Measurements from ENCODE around the gene F7. TPM values are rescaled to one million over a fixed set of nuclear protein-coding genes. Genes with fewer than 3 reads are reported as not detected.

Gene F7
- total and polyA plus RNA-seq, 2 donors (not counting 1 experiment from before 2014, with no cell fraction given) = not detected

- CTCF ChIA-PET = no interaction called here
Measured at GRCh38 chr13:113147206-113147605, 41.6 kb downstream of the F7 start.

DNA sequence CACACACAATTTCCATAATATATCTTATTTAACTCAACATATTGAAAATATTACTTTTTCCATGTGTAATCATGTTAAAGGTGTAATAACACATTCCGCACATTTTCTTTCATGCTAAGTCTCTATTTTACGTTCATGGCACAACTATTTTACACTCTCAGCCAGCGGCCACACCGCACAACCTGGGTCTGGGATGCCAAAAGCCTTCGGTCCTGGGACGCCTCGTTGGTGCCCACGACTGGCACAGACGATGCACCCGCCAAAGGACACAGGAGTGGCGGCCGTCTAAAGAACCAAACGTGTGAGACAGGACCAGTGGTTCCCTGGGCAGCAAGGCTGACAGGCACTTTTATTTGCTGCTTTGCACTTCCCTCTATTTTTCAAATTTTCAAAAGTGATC is 42.8 kb downstream of the F7 start:
- no peak overlapping the region for H3K4me3 ChIP-seq (ENCODE audit: control extremely low read depth in 1 of 5, extremely low read depth in 1 of 5, insufficient read depth in 1 of 5, low read depth in 2 of 5, low read length in 4 of 5)
- H3K79me2 ChIP-seq (ENCODE audit: control insufficient read depth, insufficient read depth, low read length) = no peaks in the 10 kb centered on the region
- no peak overlapping the region for H3K9ac ChIP-seq (ENCODE audit: low read length)
- no peaks in the 10 kb centered on the region for H3K9me3 Mint-ChIP-seq (ENCODE audit: insufficient read depth)
- peaks cover 19% of the 10 kb centered on the region for H3K27me3 Mint-ChIP-seq
- H3K27ac Mint-ChIP-seq = no peak overlapping the region
- H4K20me1 ChIP-seq (ENCODE audit: control insufficient read depth, insufficient read depth, low read length, poor library complexity, severe bottlenecking) = no peaks in the 10 kb centered on the region
- intact Hi-C loops (cut with micrococcal nuclease) = no loop called here
- ATAC-seq (ENCODE audit: low read depth) (no peak), DNase-seq (no peak)
- no peaks in the 10 kb centered on the region for H3K36me3 ChIP-seq (replicated peaks in 1 of 2; ENCODE audit: control extremely low read depth in 1 of 2, control insufficient read depth in 1 of 2, extremely low read depth in 1 of 2, insufficient read depth in 2 of 2, low read length in 1 of 2)
- no peak overlapping the region for H3K4me3 Mint-ChIP-seq
- no peak overlapping the region for H3K4me2 ChIP-seq (replicated peaks; ENCODE audit: low read depth, low read length, poor library complexity, severe bottlenecking)
- CTCF ChIA-PET = no interaction called here
- H3K4me1 Mint-ChIP-seq = peaks cover 12% of the 10 kb centered on the region
- H3K9me3 ChIP-seq (ENCODE audit: control extremely low read depth in 1 of 3, control insufficient read depth in 2 of 3, insufficient read depth in 1 of 3, low read length in 2 of 3) = peaks cover 0 to 14% (median 0%) of the 10 kb centered on the region in 3 donors
- POLR2A ChIA-PET = no interaction called here
- no peak overlapping the region for H2AFZ ChIP-seq (ENCODE audit: insufficient read depth, low read depth, low read length, poor library complexity, severe bottlenecking)
- TF ChIP-seq CTCF (IDR thresholded peaks at IDR 0.05) (no peak), EZH2 (IDR thresholded peaks at IDR 0.05; ENCODE audit: borderline replicate concordance, insufficient read depth, low read depth, low read length, poor library complexity, severe bottlenecking) (no peak)
- H3K27ac ChIP-seq (ENCODE audit: low read length in 2 of 2) = no peak overlapping the region
- H3K4me1 ChIP-seq (ENCODE audit: control insufficient read depth in 2 of 2, insufficient read depth in 2 of 2, low read length in 2 of 2) = peaks cover 17 to 20% of the 10 kb centered on the region in 2 donors
- H3K27me3 ChIP-seq (replicated peaks in 1 of 4; ENCODE audit: control extremely low read depth in 1 of 4, control insufficient read depth in 3 of 4, insufficient read depth in 4 of 4, low read length in 3 of 4) = peaks cover 0 to 38% (median 11%) of the 10 kb centered on the region in 4 experiments
- WGBS (ENCODE audit: insufficient coverage) = 98% methylated on average over 12 of the region's 13 CpGs

More at GRCh38 chr13:113147206-113147605, 41.6 kb downstream of the F7 start:
- no peak overlapping the region for H3K4me3 ChIP-seq (ENCODE audit: control extremely low read depth in 1 of 5, extremely low read depth in 1 of 5, insufficient read depth in 1 of 5, low read depth in 2 of 5, low read length in 4 of 5)
- H3K4me1 Mint-ChIP-seq = peaks cover 2% of the 10 kb centered on the region
- H3K27ac Mint-ChIP-seq = no peak overlapping the region
- peaks cover 5 to 8% of the 10 kb centered on the region in 2 donors for H3K4me1 ChIP-seq (ENCODE audit: control insufficient read depth in 2 of 2, insufficient read depth in 2 of 2, low read length in 2 of 2)
- DNase-seq (no peak), ATAC-seq (ENCODE audit: low read depth) (no peak)
- peaks cover 0 to 28% (median 8%) of the 10 kb centered on the region in 4 experiments for H3K27me3 ChIP-seq (replicated peaks in 1 of 4; ENCODE audit: control extremely low read depth in 1 of 4, control insufficient read depth in 3 of 4, insufficient read depth in 4 of 4, low read length in 3 of 4)
- H3K27me3 Mint-ChIP-seq = peaks cover 22% of the 10 kb centered on the region
- H3K9me3 Mint-ChIP-seq (ENCODE audit: insufficient read depth) = no peaks in the 10 kb centered on the region
- no peaks in the 10 kb centered on the region for H4K20me1 ChIP-seq (ENCODE audit: control insufficient read depth, insufficient read depth, low read length, poor library complexity, severe bottlenecking)
- H3K9ac ChIP-seq (ENCODE audit: low read length) = no peak overlapping the region
- no peak overlapping the region for H3K27ac ChIP-seq (ENCODE audit: low read length in 2 of 2)
- no peaks in the 10 kb centered on the region for H3K79me2 ChIP-seq (ENCODE audit: control insufficient read depth, insufficient read depth, low read length)
- POLR2A ChIA-PET = no interaction called here
- H3K4me3 Mint-ChIP-seq = no peak overlapping the region
- WGBS (ENCODE audit: insufficient coverage) = 83% methylated on average over 4 of the region's 8 CpGs
- intact Hi-C loops (cut with micrococcal nuclease) = no loop called here
- no peaks in the 10 kb centered on the region for H3K36me3 ChIP-seq (replicated peaks in 1 of 2; ENCODE audit: control extremely low read depth in 1 of 2, control insufficient read depth in 1 of 2, extremely low read depth in 1 of 2, insufficient read depth in 2 of 2, low read length in 1 of 2)
- H3K4me2 ChIP-seq (replicated peaks; ENCODE audit: low read depth, low read length, poor library complexity, severe bottlenecking) = no peak overlapping the region
- peaks cover 0 to 14% (median 0%) of the 10 kb centered on the region in 3 donors for H3K9me3 ChIP-seq (ENCODE audit: control extremely low read depth in 1 of 3, control insufficient read depth in 2 of 3, insufficient read depth in 1 of 3, low read length in 2 of 3)
- no peak for TF ChIP-seq CTCF (IDR thresholded peaks at IDR 0.05)
- TF ChIP-seq EZH2 (IDR thresholded peaks at IDR 0.05; ENCODE audit: borderline replicate concordance, insufficient read depth, low read depth, low read length, poor library complexity, severe bottlenecking) = no peak
- no peak overlapping the region for H2AFZ ChIP-seq (ENCODE audit: insufficient read depth, low read depth, low read length, poor library complexity, severe bottlenecking)

All from B cell (primary cell).